ENCODE data around the gene NUAK1.

Gene NUAK1

DNA sequence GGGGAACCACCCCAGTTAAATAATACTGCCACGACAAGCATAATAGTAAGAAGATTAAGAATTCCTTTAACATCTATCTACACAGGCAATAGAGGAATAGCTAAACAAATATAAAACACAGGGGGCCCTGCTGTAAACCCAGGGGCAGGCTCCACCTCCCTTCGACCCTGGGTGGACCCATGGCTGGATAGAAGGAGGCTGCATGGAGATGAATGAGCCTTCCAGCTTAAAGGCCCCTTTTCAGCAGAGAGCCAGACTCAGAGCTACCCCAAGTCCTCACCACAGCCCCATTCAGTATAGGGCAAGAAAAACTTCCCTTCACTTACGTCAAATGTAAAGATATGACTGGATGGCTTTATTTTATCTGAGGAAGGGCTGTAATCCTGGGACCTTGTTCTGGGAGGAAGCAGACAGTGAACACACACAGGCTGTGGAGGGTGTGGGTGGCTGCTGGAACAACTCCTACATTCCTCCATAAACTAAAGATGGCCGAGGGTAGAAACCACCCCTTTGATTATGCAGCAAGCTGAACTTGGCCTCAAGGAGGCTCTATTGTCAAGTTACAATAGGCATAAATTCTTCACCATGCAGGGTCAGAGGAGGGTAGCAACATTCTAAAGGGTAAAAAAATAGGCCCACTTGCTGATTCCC lies 30.4 kb downstream of the NUAK1 start:
- DNase-seq = no peak

DNA sequence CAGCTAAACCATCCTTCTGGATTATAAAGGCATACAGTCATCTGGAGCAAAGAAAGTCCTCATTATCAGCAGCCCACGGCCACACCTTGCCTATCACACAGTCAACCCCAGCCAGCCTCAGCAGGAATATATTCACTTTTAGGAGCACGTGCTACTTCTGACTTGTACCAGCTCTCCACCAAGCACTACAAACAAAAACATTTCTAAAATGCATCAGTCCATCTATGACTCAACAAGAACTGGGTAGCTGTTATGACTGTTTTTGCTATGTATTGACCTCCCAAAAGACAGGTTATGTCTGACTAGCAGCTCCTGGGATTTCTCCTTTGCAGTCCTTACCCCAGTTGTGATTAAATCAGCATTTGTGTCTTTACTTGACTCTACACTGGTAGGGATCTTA lies 31.2 kb downstream of the NUAK1 start:
- DNase-seq = no peak

DNA sequence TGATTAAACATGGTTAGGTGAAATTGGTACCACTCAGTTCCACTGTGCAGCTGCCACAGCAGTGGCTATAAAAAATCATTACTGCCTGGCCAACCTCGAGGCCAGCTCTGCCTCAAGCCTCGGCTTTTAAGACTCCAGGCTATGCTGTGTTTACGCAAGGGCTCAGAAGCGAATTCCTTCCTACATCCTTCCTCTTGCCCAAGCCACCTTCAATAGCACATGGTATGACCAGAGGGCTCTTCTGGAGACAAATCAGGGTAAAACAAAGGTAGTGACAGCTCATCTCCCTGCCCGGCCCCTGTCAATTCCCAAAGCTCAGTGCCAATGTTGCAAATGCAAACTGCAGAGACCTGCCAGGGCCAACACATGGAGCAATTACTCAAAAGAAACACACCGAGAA lies 31.9 kb downstream of the NUAK1 start:
- DNase-seq = no peak

DNA sequence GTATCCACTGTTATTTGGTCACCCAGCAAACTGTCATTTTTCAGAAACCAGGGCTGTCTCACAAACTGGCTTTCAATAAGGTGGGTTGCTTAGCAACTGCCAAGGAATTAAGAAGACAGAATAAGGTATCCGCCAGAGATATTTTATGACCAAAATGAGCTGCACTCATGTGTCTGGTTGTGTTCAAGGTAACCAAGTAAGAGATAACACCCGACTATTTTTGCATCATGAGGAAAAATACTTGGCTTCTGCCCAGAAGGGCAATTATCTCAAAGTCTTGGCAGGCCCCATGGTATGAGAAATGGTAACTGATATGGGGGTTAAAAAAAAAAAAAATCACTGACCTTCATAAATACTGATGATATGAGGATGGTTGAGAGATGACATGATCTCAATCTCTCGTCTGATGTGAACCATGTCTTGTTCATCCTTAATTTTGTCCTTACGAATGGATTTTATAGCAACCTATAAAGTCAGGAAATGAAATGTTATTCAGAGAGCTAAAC lies 32.6 kb downstream of the NUAK1 start:
- DNase-seq = no peak

DNA sequence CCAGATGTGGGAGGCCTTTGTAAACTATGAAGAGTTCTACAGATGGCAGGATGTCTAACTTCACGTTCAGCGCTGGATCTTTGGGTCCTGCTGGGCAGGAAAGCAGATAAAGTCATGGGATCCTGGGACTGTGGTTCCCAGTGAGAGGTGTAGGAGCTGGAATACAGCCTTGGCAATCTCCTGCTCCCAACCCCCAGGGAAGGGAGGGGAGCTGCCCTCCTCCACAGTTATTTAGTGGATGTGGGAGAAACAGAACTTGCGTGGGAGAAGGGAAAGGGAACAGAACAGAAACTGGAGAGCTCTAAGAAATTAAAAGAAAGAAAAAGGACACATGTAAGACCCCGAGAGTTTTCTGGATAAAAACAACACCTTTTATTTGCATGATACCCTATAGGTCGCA lies 37.0 kb downstream of the NUAK1 start:
- DNase-seq = no peak

DNA sequence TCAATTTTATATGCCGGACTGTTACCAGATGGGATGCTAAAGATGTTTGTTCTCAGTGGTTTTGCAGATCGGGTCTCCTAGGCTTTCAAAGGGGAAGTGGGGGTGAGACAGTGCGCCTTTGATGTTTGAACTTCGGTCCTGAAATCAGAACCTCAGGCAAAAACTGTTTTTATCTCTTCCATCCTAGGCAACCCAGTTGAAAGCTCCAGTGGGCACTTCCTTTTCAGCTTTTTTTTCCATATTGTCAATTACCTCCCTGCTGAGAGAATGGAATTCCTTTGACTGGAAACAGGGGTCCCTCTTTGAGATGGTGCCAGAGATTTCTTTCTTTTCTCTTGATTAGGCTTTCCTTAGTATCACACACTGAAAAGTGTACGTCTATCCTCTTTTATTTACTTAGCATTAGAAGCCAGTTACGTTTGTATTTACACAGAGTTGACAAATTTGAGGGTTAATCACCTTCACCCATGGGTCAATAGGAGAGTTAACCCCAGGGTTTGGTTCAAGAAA lies 40.0 kb downstream of the NUAK1 start:
- no peak for DNase-seq

DNA sequence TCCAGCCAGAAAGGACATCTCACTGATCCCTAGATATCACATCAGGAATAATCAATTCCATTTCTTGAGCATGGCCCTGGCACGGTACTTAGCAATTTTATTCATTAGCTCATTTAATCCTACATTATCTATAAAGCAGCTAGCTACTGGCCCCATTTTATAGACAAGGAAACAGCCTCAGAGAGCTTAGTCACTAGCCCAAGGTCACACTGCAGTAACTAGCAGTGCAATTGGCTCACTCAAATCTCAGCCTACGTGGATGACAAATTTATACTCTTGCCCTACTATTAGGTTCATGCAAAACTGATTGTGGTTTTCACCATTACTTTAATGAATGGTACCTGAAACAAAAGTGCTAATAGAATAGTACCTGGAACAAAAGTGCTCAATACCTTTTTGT lies 41.7 kb downstream of the NUAK1 start:
- DNase-seq = no peak

DNA sequence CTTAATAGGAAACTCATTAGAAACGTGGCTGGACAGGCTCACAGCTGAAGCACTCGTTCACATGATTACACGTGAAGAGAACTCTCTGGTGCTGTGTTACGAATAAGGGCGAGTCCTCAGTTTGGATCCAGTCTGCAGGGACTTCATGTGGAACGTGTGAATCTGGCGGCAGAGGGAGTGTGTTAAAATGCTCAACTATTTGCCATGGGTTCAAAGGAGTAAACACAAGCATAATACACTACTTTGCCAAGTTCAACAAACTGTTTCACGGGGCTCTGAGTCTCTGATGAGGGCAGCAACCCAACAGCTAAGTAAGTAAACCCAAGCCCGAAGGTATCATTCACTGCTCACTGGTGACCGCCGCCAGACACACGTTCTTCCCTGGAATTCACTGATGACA lies 42.4 kb downstream of the NUAK1 start:
- no peak for DNase-seq

DNA sequence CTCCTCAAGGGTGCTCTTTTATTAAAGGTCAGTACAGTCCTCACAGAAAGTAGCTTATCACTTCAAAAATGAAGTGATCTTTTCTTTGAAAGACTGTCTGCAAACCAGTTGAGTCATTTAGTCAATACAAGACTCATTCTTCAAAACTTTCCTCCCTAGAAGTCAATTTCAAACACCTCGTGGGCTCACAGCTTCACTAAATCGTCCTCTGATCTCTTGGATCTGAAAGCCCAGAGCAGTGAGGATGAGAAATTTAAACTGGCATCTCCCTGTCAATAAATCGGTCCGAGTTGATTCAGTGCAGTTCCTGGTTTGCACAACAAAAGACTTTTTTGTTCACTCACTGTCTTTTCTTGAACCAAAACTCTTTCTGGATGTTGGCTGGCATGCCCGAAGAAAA lies 44.5 kb downstream of the NUAK1 start:
- no peak for DNase-seq

DNA sequence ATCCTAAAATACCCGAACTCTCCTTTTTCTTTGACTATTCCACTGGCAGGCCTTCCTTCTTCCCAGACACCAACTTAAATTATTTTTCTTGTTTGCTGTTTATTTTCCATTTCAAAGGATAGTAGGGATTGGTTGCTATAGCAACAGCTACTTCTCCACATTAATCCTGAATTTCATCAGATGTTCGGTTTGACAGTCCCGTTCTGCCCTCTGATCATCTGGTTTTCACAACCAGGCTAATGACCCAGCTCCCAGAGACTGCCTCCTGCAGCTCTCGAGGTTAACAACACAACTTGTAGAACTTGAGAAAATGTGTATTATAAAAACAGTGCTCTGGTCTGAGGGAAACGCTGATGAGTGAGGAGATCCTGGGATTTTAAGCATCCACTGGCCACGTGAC lies 45.5 kb downstream of the NUAK1 start:
- DNase-seq = no peak

DNA sequence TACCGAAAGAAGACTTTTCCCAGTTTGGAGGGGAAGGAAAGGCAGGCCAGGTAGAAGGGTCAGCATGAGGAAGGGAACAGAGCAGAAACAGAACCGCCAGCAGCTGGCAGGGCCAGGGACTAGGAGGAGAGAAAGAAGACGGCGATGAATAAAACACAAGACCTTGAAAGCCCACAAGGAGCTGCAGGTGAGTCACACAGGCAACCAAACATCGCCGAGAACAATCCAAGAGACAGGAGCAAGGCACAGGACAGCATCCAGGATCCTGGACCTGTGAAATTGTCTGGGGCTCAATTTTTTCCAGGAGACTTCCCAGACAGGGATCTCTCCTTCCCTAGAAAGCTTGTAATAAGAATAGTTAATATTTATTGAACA lies 47.3 kb downstream of the NUAK1 start:
- no peak for DNase-seq

DNA sequence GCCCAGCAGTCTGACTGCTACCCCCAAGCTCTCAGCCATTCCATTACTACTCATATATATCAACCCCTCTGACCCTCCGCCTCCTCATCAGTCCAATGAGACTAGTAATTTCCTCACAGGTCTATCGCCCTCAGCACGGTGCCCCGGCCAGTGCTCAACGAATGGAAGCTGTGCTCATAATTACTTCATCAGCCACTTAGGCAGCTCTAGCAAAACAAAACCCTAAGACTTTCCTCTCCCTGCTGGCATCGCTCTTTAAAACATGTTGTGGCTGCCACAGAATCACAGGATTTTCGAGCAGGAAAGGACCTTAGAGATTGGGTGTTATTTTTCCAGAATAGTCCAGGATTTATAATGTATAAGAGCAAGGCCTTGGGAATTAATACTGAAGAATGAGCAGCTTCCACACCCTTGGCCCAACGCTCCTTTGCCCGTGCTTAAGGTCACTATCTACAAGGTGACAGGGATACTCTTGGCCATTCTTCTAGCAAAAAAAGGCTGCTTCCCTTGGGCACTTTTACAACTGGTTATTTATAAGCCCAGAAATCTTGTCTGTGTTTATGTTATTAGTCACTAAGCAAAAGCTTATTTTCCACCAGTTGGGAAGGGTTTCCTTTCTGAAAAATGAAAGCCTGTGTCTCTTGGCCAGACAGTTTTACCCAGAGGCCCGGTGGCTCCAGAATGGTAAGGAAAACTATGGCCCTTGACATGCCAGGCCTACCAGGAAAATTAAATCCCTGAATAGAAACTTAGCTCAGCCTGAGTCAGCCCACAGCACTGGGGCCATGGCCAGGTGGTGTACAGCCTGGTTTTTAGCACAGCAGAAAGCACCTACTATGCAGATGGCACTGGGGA lies 47.9 kb downstream of the NUAK1 start:
- DNase-seq = no peak

DNA sequence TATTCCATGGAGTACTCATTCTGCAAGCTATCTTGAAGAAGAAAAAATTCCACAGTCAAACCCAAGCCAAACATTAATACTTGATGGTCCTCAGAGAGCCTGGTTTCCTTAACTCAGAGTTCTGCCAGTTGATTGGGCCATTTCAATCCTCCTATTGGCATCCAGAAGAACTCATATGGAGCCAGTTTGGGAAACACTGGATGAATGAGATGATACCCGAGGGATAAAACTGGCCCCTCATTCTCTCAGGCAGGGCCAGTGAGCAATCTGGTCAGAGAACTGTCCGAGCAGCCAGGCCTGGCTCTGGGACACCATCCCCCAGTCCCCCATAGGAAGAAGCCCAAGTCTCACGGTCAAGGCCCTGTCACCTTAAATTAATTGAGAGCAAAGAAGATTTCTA lies 48.8 kb downstream of the NUAK1 start:
- DNase-seq = no peak

DNA sequence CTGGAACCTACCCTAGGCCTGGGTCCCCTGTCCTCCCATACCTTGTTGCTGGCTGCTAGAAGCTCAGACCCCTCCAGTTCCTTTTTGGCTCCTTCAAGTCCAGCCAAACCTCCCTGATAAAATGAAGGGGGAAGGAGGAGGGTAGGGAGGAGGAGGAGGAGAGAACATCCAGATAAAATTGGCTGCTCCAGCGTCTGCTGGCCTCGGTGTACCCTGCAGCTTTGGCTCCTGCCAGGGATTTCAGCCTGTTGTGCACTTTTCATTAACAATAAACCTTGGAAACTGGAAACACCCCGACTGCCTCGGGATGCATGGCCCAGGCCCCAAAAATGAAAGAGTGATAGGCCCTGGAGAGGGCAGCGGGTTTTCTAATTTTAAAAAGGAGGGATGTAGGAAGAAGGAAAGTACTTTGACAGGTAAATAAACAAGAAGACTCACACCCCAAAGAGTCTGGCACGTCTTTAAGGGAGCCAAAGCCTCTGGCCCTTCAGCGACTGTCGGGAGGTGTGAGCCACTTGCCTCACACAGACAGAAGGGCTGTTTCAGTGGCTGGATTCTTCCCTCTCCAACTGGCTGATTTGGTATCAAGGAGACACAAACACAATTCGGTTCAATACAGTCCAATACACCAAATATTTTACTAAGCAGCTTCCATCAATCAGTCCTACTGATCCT lies 49.8 kb downstream of the NUAK1 start:
- no peak for DNase-seq

DNA sequence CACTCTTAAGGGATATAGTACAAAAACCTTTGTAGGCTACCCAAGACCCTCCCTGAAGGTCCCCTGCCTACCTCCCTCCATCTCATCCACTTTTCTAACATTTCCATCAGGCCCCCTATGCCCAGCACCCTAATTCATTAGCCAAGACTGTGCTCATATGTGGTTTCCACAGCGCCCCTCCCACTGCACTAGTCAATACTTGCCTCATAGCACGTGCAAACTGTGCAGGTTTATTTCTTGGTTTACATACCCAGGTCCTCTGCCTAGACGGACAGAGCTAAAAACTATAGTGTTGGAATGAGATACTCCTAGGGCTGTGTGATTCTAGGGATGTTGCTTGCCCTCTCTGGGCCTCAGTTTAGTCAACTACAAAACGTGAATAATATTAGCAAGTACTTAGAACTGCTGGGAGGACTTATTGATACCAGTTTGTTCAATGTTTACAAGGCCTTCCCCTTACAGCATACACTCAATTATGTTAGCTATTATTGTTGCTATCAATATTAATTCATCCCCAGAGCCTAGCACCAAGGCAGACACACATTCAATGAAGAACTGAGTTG lies 50.4 kb downstream of the NUAK1 start:
- DNase-seq = no peak

DNA sequence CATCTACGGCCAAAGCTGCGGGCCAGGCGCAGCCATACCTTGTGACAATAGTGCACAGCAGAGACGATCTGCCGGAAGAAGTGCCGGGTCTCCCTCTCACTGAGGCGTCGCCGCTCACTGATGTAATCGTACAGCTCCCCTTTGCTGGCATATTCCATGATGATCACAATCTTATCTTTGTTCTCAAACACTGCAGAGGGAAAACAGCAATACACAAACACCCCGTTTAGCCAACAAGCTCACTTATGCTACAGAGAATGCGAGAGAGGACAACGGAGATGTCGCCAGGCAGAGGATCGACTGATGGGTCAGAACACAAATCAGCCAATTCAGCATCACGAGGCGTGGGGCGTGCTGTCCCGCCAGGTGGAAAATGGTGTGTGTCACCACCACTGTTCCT lies 52.1 kb downstream of the NUAK1 start:
- no peak for DNase-seq

DNA sequence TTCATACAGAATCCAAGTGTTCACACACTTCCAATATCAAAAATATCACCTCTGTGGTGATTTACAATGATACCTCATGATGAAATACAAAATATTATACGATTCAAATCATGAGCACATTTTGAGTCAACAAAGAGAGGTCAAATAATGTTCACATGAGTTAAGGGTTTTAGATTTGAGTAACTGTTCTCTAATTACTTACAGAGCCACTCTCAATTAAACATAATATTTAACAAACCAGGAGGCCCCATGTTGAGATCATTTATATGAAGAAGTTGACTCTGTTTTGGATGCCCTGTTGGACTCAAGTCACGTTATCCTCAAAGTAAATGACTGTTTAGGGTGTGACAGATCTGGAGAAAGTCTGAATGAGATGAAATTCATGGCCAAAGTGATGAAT lies 53.5 kb downstream of the NUAK1 start:
- no peak for DNase-seq

DNA sequence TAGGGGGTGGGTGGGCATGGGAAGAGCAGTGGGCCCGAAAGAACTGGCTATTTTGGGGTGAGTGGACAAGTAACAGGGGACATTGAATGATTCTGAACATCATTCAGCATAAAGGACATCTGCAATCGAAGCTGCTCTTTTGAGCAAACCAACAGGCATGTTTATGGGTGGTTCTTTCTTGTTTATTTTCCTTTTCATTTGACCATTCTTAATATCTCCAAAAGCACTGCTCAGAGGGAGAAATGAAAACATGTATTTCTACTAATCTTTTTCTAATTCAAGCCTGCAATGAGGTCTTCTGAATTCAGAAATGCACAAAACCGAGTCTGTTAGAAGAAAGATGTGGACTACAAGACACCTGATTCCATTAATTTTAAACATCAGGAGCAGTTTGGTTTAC lies 54.0 kb downstream of the NUAK1 start:
- no peak for DNase-seq

DNA sequence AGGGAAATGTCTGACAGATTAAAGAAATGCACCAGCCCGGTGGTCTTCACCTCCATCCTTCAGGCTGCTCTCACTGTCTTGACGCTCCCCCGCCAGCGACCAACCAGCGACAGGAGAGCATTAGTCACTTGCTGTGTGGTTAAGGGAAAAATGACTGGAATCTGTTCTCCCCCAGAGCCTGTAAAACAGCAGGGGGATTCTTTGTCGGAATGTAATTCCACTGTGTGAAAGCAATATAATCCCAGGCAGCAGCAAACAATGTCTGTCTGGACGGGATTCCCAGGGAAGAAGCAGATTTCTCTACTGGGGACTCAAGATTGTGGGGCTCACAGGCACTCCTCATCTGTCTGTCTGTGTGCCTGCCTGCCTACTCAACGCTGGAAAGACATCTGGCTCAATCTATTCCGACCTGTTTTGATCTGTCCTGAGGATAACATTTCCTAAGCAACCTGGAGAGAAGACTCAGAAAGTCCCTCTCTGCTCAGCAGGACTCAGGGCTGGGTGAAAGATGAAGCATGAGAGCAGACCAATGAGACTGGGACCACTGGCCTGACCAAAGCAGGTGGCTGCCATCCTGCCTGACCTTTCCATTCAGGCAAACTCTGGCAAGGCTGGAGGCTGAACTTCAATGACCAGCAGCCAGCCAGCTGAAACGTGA lies 54.6 kb downstream of the NUAK1 start:
- DNase-seq = no peak

DNA sequence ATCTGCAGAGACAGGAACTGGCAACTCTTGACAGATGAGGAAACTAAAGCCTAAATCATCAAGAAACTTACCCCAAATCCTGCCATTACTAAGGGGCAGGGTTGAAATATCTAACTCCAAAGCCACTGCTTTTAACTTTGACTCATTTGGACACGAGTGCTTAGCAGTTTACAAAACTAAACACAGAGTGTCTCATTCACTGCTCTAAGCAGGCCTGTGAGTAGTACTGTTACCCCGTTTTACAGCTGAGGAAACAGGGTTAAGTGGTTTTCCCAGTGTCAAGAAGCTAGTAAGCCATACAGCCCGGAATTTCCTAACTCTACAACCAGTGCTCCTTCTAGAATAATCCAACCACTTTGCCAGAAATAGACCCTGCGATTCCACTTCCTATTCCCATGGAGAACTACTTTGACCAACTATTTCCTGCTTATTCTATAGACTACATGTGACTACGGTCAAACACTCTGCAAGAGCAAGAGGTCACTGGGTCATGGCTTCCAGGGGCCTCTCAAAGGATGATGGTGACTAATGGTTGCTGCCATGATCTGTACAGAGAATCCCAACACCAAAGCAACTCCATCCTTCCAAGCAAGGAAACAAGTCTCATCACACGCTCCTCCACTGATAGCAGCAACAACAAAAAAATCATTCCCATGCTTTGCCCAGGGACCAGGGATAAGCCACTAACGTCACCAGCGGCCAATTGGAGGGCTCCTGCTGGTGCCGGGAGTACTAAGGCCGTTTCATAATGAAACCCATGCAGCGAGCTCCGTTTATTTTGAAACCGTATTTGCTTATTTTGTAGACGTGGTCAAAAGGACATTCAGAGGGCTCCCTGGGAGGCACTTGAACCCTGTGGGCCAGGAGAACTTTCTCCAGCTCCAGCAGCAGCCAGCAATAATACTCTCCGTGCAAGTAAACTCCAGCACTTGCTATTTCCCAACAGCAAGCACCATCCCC lies 56.3 kb downstream of the NUAK1 start:
- no peak for DNase-seq

DNA sequence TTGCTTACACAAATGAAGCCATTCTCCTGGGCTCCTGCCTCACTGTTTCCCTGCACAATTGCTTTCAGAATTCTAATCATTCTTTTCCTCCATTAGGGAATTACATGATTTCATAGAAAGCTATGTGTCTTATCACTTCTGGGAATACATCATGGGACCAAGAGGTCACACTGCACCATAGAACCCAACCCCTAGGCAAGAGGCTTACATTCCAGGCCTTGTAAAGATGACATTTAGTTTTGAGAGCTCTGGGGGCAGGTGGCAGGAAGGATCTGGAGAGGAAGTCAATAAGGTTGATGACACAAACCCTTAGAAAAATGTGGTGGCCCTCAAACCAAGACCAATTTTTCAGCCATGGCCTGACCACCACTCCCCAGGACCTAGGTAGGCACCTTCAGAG lies 57.1 kb downstream of the NUAK1 start:
- no peak for DNase-seq

DNA sequence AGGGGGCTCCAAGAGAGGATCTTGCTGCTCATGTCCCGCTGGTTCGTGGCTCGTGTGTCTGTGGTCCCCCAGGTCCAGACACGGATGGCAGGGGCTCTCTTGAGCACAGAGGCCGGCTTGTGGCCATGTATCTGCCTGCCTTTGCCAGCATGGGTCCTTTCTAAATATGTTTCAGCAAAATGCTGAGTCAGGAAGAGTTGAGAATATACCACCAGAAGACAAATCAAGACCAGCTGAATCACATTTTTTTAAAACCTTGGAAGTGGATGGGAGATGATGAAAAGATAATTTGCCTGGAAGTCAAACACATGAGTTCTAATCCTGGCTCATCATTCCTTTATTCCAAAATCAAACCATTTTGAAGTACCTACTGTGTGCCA lies 58.0 kb downstream of the NUAK1 start:
- no peak for DNase-seq

All from CD4-positive, alpha-beta T cell treated with Interferon gamma for 1 hour (primary cell).